Measurements from ENCODE around the gene SGTA.

The SGTA gene

DNA sequence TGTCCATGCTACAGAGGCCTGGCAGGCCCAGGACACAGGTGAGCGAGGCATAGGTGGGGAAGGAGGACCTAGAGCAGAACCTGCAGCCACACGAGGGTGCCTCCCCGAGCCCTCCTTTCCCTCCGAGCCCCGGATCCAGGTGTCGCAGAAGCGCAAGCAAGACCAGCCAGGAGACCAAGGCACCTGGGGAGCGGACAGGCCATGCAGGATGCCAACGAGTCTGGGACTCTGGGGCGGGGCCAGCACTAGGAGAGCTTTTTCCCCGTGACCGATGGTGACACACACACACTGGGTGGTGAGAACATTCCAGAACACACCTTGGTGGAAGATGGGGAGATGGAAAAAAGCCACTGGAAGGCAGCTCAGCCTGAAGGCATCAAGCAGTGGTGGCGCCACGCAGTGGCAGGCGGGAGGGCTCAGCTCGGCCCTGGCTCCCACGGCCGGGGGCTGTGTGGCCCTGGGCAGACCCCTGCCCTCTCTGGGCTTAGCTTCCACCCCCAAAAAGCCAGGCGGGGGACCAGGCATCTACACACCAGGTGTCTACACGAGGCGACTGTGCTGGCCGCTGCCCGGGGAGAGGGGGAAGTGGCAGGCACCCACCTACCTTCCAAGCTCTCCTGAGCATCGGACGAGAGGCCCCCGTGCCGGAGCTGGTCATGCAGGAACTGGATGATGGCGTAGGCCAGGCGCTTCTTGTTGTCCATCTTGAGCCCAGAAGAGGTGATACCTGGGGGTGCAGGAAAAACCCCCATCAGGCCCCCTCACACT, 14.5 kb downstream of the SGTA start:
- DNase-seq: no peak

- DNase-seq: no peak
Observed at GRCh38 chr19:2767688-2768087, 15.4 kb downstream of the SGTA start.

DNA sequence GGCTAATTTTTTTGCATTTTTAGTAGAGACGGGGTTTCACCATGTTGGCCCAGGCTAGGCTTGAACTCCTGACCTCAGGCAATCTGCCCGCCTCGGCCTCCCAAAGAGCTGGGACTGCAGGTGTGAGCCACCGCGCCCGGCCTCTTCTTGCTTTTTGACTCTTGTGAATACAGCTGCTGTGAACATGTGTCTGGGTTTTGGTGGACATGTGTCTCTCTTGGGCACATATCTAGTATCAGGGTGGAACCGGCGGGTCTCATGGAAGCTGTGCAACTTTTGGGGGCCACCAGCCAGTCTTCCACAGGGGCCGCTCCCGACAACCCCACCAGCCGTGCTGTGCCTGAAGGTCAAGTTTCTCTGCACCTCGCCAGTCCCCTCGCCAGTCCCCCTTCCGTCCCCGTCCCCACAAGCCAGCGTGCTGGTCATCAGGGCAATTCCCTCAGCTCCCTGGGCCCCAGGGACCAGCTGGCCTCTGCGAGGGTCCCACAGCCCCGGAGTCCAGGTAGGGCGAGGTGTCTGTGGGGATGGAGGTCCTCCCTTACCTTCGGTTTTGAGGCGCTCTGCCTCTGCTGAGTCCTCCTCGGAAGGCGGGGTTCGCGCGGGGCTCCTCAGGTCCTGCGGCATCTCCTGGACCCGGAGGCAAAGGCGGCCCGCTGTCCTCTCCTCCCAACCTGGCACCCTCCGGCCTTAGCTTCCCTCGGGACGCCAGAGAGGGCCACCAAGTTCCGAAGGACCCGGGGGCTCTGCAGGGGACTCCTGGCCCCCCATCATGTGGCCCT, 16.3 kb downstream of the SGTA start:
- no peak for DNase-seq

GRCh38 chr19:2765376-2765775, 17.7 kb downstream of the SGTA start:
- DNase-seq: no peak

GRCh38 chr19:2764945-2765344, 18.1 kb downstream of the SGTA start:
- no peak for DNase-seq

DNA sequence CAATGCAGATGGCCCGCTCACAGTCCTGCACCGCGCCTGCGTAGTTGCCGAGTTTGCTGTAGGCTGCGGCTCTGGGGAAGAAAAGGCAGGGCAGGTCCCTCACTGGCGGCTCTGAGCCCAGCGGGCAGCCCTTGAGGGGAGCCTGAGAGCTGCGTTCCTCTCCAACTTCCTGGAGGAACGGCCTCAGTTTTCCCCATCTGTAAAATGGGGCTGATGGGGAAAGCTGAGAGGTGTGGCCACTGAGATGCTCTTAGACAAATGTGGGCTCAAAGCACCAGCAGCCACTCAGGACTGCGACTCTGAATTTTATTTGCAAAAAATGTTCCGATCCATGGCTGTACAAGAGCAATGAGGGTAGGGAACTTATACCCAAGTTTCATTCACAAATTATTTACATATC, 19.4 kb downstream of the SGTA start:
- no peak for DNase-seq

GRCh38 chr19:2762783-2763496, 20.1 kb downstream of the SGTA start:
- DNase-seq: no peak

GRCh38 chr19:2761876-2762782, 20.9 kb downstream of the SGTA start:
- no peak for DNase-seq

DNA sequence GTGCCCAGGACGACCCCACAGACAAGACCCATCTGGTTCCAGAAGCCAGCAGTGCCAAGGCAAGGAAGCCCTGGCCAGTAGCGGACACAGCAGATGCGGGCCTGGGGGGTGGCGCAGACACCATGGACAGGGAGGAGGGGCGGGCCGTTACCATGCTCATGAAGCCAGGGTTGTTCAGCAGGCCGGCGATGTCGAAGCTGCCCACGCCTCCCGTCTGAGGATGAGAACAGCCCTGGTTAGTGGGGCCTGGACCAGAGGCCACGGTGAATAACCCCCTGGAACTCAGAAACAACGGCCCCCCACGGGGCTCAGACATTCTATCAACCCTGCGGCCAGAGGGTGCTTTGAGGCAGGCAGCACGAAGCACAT, 21.8 kb downstream of the SGTA start:
- no peak for DNase-seq

- no peak for DNase-seq
Observed at GRCh38 chr19:2759965-2760364, 23.1 kb downstream of the SGTA start.

DNA sequence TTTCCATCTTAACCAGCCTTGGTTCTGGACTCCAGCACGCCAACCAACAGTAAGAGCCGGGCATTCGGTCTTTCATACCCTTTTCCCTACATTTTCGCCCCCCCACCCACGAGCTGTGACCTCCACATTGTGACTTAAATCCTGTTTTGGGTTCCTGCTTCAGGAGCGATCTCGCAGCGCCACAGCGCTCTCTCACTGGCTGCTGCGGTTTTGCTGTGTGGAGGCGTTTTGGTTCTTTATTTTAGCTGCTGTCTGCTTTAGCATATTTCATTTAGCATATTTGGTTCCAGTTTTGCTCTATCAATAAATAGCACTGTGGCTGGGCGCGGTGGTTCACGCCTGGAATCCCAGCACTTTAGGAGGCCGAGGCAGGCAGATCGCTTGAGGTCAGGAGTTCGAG, 23.7 kb downstream of the SGTA start:
- DNase-seq: no peak

DNA sequence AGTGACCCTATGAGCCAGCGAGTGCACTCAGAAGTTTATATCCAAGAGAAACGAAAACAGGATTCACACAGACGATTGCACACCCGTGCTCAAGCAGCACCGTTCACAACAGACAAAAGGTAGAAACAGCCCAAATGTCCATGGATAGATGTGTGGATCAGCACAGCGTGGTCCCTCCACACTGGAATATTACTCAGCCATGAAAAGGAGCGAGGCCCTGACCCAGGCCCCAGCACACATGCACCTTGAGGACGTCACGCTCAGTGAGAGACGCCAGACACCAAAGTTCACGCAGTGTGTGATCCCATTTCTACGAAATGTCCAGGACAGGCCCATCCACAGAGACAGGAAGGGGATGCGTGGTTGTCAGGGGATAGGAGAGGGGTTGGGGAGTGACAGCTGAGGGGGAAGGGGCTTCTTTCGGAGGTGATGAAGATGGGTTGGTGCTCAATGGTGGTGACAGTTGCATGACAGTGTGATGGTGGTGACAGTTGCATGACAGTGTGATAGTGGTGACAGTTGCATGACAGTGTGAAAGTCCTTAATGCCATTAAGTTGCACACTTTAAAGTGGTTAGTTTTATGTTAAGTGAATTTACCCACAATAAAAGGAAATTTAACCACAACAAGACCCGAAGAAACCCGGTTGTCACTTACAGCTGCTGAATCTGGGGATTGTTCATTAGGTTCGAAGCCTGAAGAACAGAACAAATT, 24.3 kb downstream of the SGTA start:
- no peak for DNase-seq

- DNase-seq: no peak
Observed at GRCh38 chr19:2756921-2757881, 25.9 kb downstream of the SGTA start.

DNA sequence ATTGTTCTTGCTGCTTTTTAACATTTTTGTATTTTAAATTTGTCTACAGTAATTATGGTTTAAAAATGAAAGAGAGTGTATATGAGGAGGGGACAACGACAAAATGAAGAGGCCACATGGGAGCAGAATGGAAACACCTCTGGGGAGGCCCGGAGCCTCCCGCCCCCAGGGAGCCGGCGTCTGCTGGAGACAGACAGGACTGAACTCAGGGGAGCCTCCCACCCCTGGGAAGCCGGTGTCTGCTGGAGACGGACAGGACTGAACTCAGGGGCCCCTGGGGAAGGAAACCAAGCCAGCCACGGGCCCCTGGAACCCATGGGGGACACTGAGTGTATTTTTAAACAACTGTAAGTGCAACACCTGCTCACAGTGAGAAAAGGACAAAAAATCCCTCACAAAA, 26.6 kb downstream of the SGTA start:
- no peak for DNase-seq

GRCh38 chr19:2755811-2756210, 27.3 kb downstream of the SGTA start:
- no peak for DNase-seq

DNA sequence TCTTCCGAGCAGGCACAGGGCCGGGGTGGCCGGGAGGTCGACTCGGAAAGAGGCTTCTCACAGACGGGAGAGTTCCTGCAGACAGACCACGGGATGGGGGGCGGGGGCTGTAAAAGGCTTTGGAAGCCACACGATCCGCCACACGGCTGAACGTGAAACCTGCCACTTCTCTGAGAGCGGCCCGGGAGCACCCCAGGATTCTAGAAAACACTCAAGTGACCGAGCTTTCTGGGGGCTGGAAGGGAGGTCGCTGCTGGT, 27.7 kb downstream of the SGTA start:
- no peak for DNase-seq

- no peak for DNase-seq
Observed at GRCh38 chr19:2754659-2755447, 28.2 kb downstream of the SGTA start.

- no peak for DNase-seq
Observed at GRCh38 chr19:2751438-2751830, 31.6 kb downstream of the SGTA start.

DNA sequence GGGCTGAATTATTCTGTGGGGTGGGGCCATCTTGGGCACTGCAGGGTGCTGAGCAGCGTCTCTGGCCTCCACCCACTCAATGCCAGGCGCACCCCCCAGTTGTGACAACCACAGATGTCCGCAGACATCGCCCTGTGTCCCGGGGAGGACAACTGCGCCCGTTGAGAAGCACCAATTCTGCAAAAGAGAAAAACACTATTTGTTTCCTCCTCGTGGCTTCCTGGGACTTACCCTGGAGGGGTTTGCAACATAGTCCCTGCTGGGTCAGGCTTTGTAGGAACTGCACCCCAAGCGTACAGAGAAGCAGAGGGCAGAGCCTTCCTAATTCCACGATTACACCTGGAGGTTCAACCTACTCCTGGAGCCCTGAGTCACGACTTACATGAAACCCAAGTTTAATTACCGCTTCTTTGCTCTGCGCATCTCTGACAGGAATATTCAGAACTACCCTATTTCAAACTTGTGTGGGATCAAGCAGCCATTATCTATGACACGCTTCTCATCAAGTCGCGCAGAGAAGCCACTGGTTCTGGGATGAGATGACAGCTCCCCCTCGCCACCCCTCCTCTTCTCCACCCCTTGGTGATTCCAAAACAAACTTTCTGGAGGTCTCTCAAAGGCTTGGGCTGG, 32.1 kb downstream of the SGTA start:
- DNase-seq: no peak

- no peak for DNase-seq
Observed at GRCh38 chr19:2747349-2747748, 35.7 kb downstream of the SGTA start.

All from T-helper 1 cell (primary cell).